SU-DHL-6 (cell line): ENCODE data around the gene PLXDC2.

Source experiments
- CTCF ChIP-seq: fragments of 200-600 bp; sonication (generic); IDR thresholded peaks from one replicate; pipeline ENCODE4 v1.5.1; 2017; ENCODE audit warnings: antibody characterized with exemption, mild to moderate bottlenecking, low read length, moderate library complexity; ENCODE audit not compliant: insufficient read depth, poor library complexity, severe bottlenecking
- EZH2phosphoT487 ChIP-seq: fragments of 200-600 bp; sonication (generic), shearing (Covaris generic); conservative IDR thresholded peaks from 2 replicates; pipeline ENCODE4 v1.6.1; 2018; ENCODE audit warnings: mild to moderate bottlenecking, antibody characterized with exemption, low read length, moderate library complexity, mixed read lengths

GRCh38 chr10:20237586-20237985 is 421.4 kb downstream of the PLXDC2 start:
- no peak for TF ChIP-seq CTCF
- TF ChIP-seq EZH2phosphoT487 = no peak
